Cardiac septum (tissue), 1 donor: ENCODE results near the gene ANP32A. TPM values are rescaled to one million over a fixed set of nuclear protein-coding genes. Genes with fewer than 3 reads are reported as not detected.

Experiments
- DNase-seq: peaks from one replicate; pipeline ENCODE4 v3.0.0-alpha.2; 2020; ENCODE audit warnings: low spot score
- intact Hi-C: fragments of 100-400 bp; cut with DNase I; formaldehyde crosslinking; loops from one replicate; pipeline ENCODE4 v1.14.0; 2022
- total RNA-seq: library from RNA; stranded (reverse); fragmentation: NEBNext Ultra II Directional; extraction: Animal tissue kit (Norgen Biotek cat#: 25700); gene quantifications from one replicate; pipeline ENCODE4 v1.2.1, GENCODE V29; 2021
- donor health status: DM: no; HTN: no; CAD: no.

ANP32A gene
- total RNA-seq, 1 donor from 2014 or later: 180 TPM

GRCh38 chr15:68789534-68790241, 31.0 kb downstream of the ANP32A start:
- intact Hi-C loops: loop anchor here (10.0 kb wide), 1 partner anchor 85 kb away; no protein-coding TSS in a partner anchor
- no peak for DNase-seq

- DNase-seq: no peak
- intact Hi-C loops: no loop called here
These were observed 31.6 kb downstream of the ANP32A start for GRCh38 chr15:68789091-68789490.

- no peak for DNase-seq
- intact Hi-C loops: no loop called here
These were observed 32.5 kb downstream of the ANP32A start for GRCh38 chr15:68788264-68788624.

GRCh38 chr15:68787609-68788263, 33.0 kb downstream of the ANP32A start:
- no peak for DNase-seq
- intact Hi-C loops: no loop called here

- no peak for DNase-seq
These were observed 33.9 kb downstream of the ANP32A start for GRCh38 chr15:68786753-68787152.

GRCh38 chr15:68785541-68785940, 35.2 kb downstream of the ANP32A start:
- intact Hi-C loops: loop anchor here (2.0 kb wide), 1 partner anchor 91 kb away; no protein-coding TSS in a partner anchor
- DNase-seq: no peak

More at GRCh38 chr15:68786753-68787152, 33.9 kb downstream of the ANP32A start:
- intact Hi-C loops: no loop called here

GRCh38 chr15:68784206-68784605, 36.5 kb downstream of the ANP32A start:
- intact Hi-C loops: loop anchor here (2.0 to 5.0 kb wide), 2 partner anchors 38 to 93 kb away; partner anchors contain the start of gene ANP32A
- DNase-seq: no peak

- intact Hi-C loops: loop anchor here (2.0 to 5.0 kb wide), 2 partner anchors 39 to 93 kb away; partner anchors contain the start of gene ANP32A
- peak; percentile 83 for DNase-seq
These were observed 37.3 kb downstream of the ANP32A start for GRCh38 chr15:68783226-68784058.

- intact Hi-C loops: loop anchor here (5.0 kb wide), 1 partner anchor 40 kb away; the partner anchor contains the start of gene ANP32A
- DNase-seq: no peak
These were observed 38.0 kb downstream of the ANP32A start for GRCh38 chr15:68782589-68783161.

GRCh38 chr15:68781766-68782588, 38.7 kb downstream of the ANP32A start:
- intact Hi-C loops: loop anchor here (5.0 kb wide), 1 partner anchor 40 kb away; the partner anchor contains the start of gene ANP32A
- DNase-seq: peak; percentile 92

- intact Hi-C loops: loop anchor here (5.0 kb wide), 1 partner anchor 41 kb away; the partner anchor contains the start of gene ANP32A
- DNase-seq: no peak
These were observed 39.5 kb downstream of the ANP32A start for GRCh38 chr15:68781217-68781616.

GRCh38 chr15:68778876-68779275, 41.8 kb downstream of the ANP32A start:
- intact Hi-C loops: loop anchor here (5.0 kb wide), 1 partner anchor 102 kb away; no protein-coding TSS in a partner anchor
- DNase-seq: no peak

GRCh38 chr15:68776477-68777270, 44.0 kb downstream of the ANP32A start:
- intact Hi-C loops: loop anchor here (5.0 kb wide), 1 partner anchor 99 kb away; no protein-coding TSS in a partner anchor
- no peak for DNase-seq

- intact Hi-C loops: loop anchor here (5.0 kb wide), 1 partner anchor 99 kb away; no protein-coding TSS in a partner anchor
- DNase-seq: peak; percentile 89
These were observed 44.8 kb downstream of the ANP32A start for GRCh38 chr15:68775671-68776476.

GRCh38 chr15:68775236-68775577, 45.5 kb downstream of the ANP32A start:
- intact Hi-C loops: loop anchor here (5.0 kb wide), 1 partner anchor 98 kb away; no protein-coding TSS in a partner anchor
- no peak for DNase-seq

GRCh38 chr15:68774521-68775235, 46.0 kb downstream of the ANP32A start:
- intact Hi-C loops: loop anchor here (5.0 kb wide), 1 partner anchor 97 kb away; no protein-coding TSS in a partner anchor
- DNase-seq: no peak
